ENCODE results near the gene P2RY2.

DNA sequence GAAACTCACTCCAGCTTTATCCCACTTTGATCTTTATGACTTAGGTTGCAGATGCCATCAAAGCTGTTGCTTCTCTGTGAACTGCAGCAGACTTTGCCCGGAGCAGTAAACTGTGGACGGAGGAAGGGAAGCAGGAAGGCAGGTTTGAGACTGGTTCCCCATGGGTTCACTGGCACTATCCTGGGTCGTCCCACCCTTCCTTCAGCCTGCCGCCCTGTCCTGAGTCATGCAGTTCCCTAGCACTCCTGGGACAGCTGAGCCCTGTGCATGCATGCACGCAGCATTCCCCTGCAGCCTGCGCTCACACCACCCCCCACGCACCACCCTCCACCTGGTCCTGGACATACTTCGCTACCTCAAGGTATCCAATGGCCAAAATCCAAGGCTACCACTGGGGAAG lies 23.5 kb upstream of the P2RY2 start:
- TF ChIP-seq CTCF (IDR thresholded peaks at IDR 0.05): no peak
- no peak for TF ChIP-seq POLR2A (IDR thresholded peaks at IDR 0.05)

All from heart left ventricle (tissue), 13 donors.